Measurements from ENCODE around the gene RNASE3. TPM values are rescaled to one million over a fixed set of nuclear protein-coding genes. Genes with fewer than 3 reads are reported as not detected.
"Not testable (repeated sequence)": the region's sequence is repeated elsewhere in the genome, so short reads cannot be mapped to it uniquely, and the experiment has no call there.

The RNASE3 gene
- total RNA-seq, 2 donors from 2014 or later, result not detected

DNA sequence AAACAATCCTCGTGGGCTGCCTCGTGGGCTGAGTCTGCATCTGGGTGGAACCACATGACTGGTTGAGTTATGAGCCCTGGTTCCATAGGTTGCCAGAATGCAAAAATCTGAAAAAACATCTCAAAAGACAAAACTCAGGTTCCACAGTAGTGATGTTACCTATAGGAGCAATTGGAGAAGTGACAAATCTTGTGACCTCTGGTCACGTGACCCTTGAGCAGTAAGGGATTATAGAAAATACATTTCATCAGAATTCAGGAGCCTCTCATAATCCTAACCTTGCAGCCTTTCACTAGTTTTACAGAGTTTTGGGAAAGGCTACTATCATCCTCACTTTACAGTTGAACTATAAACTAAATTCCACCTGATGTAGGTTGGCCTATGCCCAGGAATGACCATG, 12.5 kb upstream of the RNASE3 start:
- no peak for DNase-seq
- no peak for ATAC-seq
- Mint-ChIP-seq H3K27me3 (no peaks in the 10 kb centered on the region), H3K4me3 (no peak overlapping the region), H3K4me1 (peaks cover 14% of the 10 kb centered on the region), H3K27ac (no peak overlapping the region), H3K36me3 (ENCODE audit: low read depth) (no peaks in the 10 kb centered on the region)
- H3K9me3 ChIP-seq (ENCODE audit: control insufficient read depth, low read length, poor library complexity, severe bottlenecking), result no peaks in the 10 kb centered on the region

DNA sequence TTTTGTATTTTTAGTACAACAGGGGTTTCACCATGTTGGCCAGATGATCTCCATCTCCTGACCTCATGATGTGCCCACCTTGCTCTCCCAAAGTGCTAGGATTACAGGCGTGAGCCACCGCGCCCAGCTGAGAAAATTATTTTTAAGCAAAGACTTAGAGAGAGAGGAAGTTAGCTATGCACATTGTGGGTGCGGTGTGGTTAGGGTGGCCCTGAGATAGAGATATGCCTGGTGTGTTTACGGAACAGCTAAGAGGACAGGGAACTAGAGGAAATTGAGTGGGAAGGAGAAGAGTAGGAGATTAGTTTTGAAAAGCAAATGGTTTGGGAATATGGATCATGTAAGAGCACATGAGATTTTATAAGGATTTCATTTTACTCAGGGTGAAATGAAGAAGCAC, 10.0 kb upstream of the RNASE3 start:
- ATAC-seq, result peak; percentile 61
- H3K36me3 Mint-ChIP-seq (ENCODE audit: low read depth); H3K27me3 Mint-ChIP-seq; H3K4me1 Mint-ChIP-seq; H3K9me3 ChIP-seq (ENCODE audit: control insufficient read depth, low read length, poor library complexity, severe bottlenecking); H3K27ac Mint-ChIP-seq; DNase-seq: not testable (repeated sequence)
- peak overlapping the region; percentile 15 for H3K4me3 Mint-ChIP-seq

DNA sequence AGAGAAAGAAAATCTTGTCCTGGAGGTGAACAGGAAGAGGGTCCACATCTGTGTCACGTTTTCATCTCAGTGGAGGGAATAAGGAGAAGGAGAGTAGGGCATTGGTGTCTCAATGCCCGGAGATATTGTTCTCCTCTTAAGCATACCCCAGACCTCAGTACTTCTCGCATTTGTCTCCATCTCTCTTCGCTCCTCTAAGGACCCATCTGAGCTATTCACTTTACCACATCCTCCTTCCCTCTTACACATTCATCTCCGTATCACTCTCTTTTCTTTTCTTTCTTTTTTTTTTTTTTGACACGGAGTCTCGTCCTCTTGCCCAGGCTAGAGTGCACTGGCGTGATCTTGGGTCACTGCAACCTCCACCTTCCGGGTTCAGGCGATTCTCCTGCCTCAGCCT, 8.4 kb upstream of the RNASE3 start:
- not testable (repeated sequence) for H3K27ac Mint-ChIP-seq; H3K9me3 ChIP-seq (ENCODE audit: control insufficient read depth, low read length, poor library complexity, severe bottlenecking); H3K36me3 Mint-ChIP-seq (ENCODE audit: low read depth); H3K4me1 Mint-ChIP-seq; ATAC-seq; DNase-seq; H3K27me3 Mint-ChIP-seq; H3K4me3 Mint-ChIP-seq

DNA sequence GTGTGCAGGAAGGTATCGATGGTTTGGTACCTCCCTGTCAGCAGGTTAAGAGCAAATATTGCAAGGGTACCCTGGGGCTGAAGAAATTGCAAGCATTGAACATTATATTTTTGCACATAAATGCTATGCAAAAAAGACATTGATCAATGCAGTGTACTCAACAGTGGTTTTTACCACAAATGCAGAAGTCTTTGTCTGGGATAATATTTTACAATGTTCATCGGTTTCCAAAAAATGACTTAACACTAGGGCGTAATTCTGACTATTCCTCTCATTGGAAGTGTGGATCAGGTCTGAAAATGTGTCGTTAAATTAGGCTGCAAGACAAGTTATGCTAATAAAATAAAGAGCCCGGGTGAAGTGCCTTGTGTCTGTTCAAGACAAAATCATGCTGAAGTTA, 2.8 kb upstream of the RNASE3 start:
- H3K9me3 ChIP-seq (ENCODE audit: control insufficient read depth, low read length, poor library complexity, severe bottlenecking); H3K27ac Mint-ChIP-seq; H3K4me1 Mint-ChIP-seq; H3K36me3 Mint-ChIP-seq (ENCODE audit: low read depth); DNase-seq; H3K4me3 Mint-ChIP-seq; ATAC-seq: not testable (repeated sequence)
- peaks cover 59% of the 10 kb centered on the region for H3K27me3 Mint-ChIP-seq

DNA sequence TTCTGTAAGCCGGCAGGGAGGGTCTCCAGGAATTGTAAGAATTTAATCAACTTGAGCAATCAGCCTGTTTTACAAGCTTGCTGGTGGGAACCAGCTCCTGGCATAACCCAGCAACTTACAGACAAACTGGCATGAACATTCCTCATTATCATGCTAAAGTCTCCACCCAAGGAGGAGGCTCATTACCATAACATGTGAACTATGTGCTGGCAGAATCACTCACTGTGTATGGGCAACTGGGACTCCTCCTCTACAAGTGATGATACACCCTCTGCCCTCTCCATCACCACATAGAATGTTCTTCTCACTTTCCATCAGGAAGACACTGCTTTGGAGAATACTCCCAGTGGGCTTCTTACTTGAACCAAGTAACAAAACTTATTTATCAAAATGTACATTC, 4.1 kb downstream of the RNASE3 start:
- ATAC-seq; DNase-seq; H3K9me3 ChIP-seq (ENCODE audit: control insufficient read depth, low read length, poor library complexity, severe bottlenecking); H3K4me3 Mint-ChIP-seq; H3K4me1 Mint-ChIP-seq; H3K36me3 Mint-ChIP-seq (ENCODE audit: low read depth); H3K27ac Mint-ChIP-seq: not testable (repeated sequence)
- H3K27me3 Mint-ChIP-seq, result peaks cover 72% of the 10 kb centered on the region

GRCh38 chr14:20904393-20905029, 13.3 kb downstream of the RNASE3 start:
- Mint-ChIP-seq H3K4me1 (no peaks in the 10 kb centered on the region), H3K36me3 (ENCODE audit: low read depth) (peaks cover 2% of the 10 kb centered on the region), H3K27ac (no peak overlapping the region), H3K27me3 (peaks cover 27% of the 10 kb centered on the region), H3K4me3 (no peak overlapping the region)
- no peak for ATAC-seq
- DNase-seq, result no peak
- no peaks in the 10 kb centered on the region for H3K9me3 ChIP-seq (ENCODE audit: control insufficient read depth, low read length, poor library complexity, severe bottlenecking)

GRCh38 chr14:20905676-20906075, 14.5 kb downstream of the RNASE3 start:
- DNase-seq (no peak), ATAC-seq (no peak)
- Mint-ChIP-seq H3K4me3 (no peak overlapping the region), H3K27ac (no peak overlapping the region), H3K36me3 (ENCODE audit: low read depth) (peaks cover 2% of the 10 kb centered on the region), H3K27me3 (peaks cover 34% of the 10 kb centered on the region), H3K4me1 (no peaks in the 10 kb centered on the region)
- H3K9me3 ChIP-seq (ENCODE audit: control insufficient read depth, low read length, poor library complexity, severe bottlenecking), result no peaks in the 10 kb centered on the region

- Mint-ChIP-seq H3K36me3 (ENCODE audit: low read depth) (peaks cover 2% of the 10 kb centered on the region), H3K27me3 (peaks cover 32% of the 10 kb centered on the region), H3K4me3 (no peak overlapping the region), H3K27ac (no peak overlapping the region), H3K4me1 (no peaks in the 10 kb centered on the region)
- ATAC-seq (no peak), DNase-seq (no peak)
- no peaks in the 10 kb centered on the region for H3K9me3 ChIP-seq (ENCODE audit: control insufficient read depth, low read length, poor library complexity, severe bottlenecking)
Measured at GRCh38 chr14:20907214-20907613, 16.0 kb downstream of the RNASE3 start.

- not testable (repeated sequence) for H3K4me3 Mint-ChIP-seq; DNase-seq; H3K36me3 Mint-ChIP-seq (ENCODE audit: low read depth); H3K9me3 ChIP-seq (ENCODE audit: control insufficient read depth, low read length, poor library complexity, severe bottlenecking); ATAC-seq; H3K27ac Mint-ChIP-seq; H3K4me1 Mint-ChIP-seq
- peaks cover 30% of the 10 kb centered on the region for H3K27me3 Mint-ChIP-seq
Measured at GRCh38 chr14:20910822-20911221, 19.6 kb downstream of the RNASE3 start.

GRCh38 chr14:20919038-20919756, 28.0 kb downstream of the RNASE3 start:
- not testable (repeated sequence) for ATAC-seq

DNA sequence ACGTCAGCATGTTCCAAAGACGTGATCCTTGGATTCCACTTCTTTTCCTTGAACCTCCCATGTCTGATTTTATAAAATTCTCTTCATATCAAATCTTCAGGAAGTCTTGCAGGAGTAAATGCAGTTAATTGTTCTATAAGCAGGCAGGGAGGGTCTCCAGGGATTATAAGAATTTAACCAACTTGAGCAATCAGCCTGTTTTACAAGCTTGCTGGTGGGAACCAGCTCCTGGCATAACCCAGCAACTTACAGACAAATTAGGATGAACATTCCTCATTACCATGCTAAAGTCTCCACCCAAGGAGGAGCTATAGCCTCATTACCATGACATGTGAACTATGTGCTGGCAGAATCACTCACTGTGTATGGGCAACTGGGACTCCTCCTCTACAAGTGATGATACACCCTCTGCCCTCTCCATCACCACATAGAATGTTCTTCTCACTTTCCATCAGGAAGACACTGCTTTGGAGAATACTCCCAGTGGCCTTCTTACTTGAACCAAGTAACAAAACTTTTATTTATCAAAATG, 32.6 kb downstream of the RNASE3 start:
- not testable (repeated sequence) for DNase-seq; H3K36me3 Mint-ChIP-seq (ENCODE audit: low read depth); ATAC-seq; H3K4me3 Mint-ChIP-seq; H3K9me3 ChIP-seq (ENCODE audit: control insufficient read depth, low read length, poor library complexity, severe bottlenecking); H3K4me1 Mint-ChIP-seq; H3K27ac Mint-ChIP-seq
- peaks cover 16% of the 10 kb centered on the region for H3K27me3 Mint-ChIP-seq

More at GRCh38 chr14:20919038-20919756, 28.0 kb downstream of the RNASE3 start:
- H3K27ac Mint-ChIP-seq; H3K4me3 Mint-ChIP-seq; H3K36me3 Mint-ChIP-seq (ENCODE audit: low read depth); H3K9me3 ChIP-seq (ENCODE audit: control insufficient read depth, low read length, poor library complexity, severe bottlenecking); DNase-seq; H3K4me1 Mint-ChIP-seq: not testable (repeated sequence)
- peaks cover 36% of the 10 kb centered on the region for H3K27me3 Mint-ChIP-seq

GRCh38 chr14:20934148-20934762, 43.1 kb downstream of the RNASE3 start:
- H3K9me3 ChIP-seq (ENCODE audit: control insufficient read depth, low read length, poor library complexity, severe bottlenecking), result no peaks in the 10 kb centered on the region
- Mint-ChIP-seq H3K36me3 (ENCODE audit: low read depth) (no peaks in the 10 kb centered on the region), H3K4me3 (no peak overlapping the region), H3K4me1 (no peaks in the 10 kb centered on the region), H3K27me3 (peaks cover 22% of the 10 kb centered on the region), H3K27ac (peak overlapping the region; percentile 62)
- no peak for DNase-seq
- ATAC-seq, result no peak

DNA sequence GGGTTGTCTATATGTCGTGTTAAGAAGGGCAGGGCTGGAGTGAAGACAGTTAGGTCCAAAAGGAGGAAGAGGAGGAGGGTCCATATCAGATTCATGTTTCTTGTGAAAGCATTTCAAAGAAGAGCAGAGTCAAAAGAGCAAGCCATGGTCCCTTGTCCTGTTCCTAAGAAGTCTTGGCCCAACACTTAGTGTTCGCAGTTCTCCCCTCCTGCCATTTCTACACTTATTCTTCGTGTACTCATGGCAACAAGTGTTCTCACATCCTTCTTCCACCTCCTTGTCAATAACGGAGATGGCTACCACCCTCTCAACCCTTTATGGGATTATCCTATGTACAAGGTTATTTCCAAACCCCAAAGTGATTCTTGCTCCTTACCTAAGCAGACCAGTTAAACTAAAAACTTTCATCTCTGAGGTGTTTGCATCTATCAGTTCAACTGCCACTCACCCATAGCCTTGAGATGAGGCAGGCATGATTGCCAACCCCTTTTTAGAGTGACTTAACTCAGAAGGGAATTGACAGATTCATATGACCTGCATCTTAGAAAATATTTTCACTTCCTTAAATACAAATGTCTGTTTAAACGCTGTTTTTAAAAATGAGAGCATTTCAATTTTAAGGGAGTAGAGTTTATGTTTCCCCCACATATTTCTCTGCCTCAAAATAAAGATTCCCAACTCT, 44.3 kb downstream of the RNASE3 start:
- ATAC-seq (no peak), DNase-seq (no peak)
- Mint-ChIP-seq H3K4me1 (no peaks in the 10 kb centered on the region), H3K27me3 (peaks cover 19% of the 10 kb centered on the region), H3K36me3 (ENCODE audit: low read depth) (no peaks in the 10 kb centered on the region), H3K27ac (no peak overlapping the region), H3K4me3 (no peak overlapping the region)
- no peaks in the 10 kb centered on the region for H3K9me3 ChIP-seq (ENCODE audit: control insufficient read depth, low read length, poor library complexity, severe bottlenecking)
